GM18873 (cell line): ENCODE results near the gene GTF3C1.
A peak's percentile ranks its signal among the peaks of the same experiment; 100 is the strongest.

Experiments used
- ATAC-seq: cut with Tn5 transposase; IDR thresholded peaks from one replicate; pipeline ENCODE4 v1.9.1; 2021; ENCODE audit warnings: mild to moderate bottlenecking, moderate library complexity, moderate number of reproducible peaks; ENCODE audit not compliant: unreplicated experiment, low FRiP score

Gene GTF3C1

GRCh38 chr16:27431773-27432532 lies 117.8 kb downstream of the GTF3C1 start:
- ATAC-seq = no peak

- ATAC-seq = no peak
Observed at GRCh38 chr16:27430923-27431484, 118.7 kb downstream of the GTF3C1 start.

- ATAC-seq = no peak
Observed at GRCh38 chr16:27430512-27430911, 119.2 kb downstream of the GTF3C1 start.

DNA sequence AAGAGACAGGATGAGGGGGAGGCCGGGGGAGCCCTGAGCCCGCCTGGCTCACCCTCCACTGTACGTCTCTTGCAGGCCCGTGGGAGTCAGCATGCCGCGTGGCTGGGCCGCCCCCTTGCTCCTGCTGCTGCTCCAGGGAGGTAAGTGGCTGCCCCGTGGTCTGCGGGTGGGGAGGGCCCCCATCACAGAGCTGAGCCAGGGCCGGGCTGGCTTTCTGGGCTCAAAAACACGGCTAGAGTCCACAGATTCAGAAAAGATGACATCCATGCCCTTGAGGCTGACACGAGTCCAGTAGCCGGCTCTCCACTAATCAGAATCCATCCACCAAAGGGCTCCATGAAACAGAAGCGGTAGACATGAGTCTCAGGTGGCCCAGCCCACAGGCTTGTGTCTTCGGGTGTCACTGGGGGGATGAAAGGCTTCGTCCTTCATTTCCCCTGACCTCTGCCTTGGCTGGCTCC lies 119.7 kb downstream of the GTF3C1 start:
- ATAC-seq = no peak

GRCh38 chr16:27429330-27429871 lies 120.3 kb downstream of the GTF3C1 start:
- ATAC-seq = no peak

DNA sequence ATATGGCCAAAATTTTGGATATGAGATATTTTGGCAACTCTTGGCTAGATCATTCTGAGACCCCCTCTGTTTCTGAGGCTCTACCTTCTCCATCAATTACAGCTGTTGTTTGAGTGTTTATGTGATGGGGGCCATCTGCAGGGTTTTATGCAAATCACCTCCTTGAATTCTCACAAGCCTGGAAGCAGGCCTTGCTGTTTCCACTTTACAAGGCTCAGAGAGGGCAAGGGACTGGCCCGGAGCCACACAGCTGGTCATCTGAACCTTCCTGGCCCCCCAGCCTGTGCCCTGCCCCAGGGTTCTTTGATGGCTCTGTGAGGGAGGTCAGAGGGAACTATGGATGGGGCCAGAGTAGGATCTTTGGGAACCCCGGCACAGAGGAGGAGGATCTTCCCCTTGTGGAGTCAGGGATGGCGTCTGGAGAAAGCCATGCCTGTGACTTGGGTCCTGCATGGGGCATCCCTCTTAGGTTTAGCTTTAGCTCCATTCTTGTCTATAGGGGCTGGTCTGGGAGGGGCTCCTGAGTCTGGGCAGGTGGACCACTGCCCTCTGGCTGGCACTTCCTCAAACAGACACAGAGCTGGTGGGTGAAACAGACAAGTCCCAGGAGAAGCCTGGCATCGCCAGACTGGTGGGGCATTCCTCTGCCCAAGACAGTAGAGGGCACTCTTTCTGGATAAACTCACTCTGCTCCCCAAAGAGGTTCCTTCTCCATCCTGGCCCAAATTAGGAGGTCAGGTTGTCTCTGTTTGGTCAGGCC lies 121.5 kb downstream of the GTF3C1 start:
- no peak for ATAC-seq

- ATAC-seq = no peak
Observed at GRCh38 chr16:27427538-27427937, 122.2 kb downstream of the GTF3C1 start.

DNA sequence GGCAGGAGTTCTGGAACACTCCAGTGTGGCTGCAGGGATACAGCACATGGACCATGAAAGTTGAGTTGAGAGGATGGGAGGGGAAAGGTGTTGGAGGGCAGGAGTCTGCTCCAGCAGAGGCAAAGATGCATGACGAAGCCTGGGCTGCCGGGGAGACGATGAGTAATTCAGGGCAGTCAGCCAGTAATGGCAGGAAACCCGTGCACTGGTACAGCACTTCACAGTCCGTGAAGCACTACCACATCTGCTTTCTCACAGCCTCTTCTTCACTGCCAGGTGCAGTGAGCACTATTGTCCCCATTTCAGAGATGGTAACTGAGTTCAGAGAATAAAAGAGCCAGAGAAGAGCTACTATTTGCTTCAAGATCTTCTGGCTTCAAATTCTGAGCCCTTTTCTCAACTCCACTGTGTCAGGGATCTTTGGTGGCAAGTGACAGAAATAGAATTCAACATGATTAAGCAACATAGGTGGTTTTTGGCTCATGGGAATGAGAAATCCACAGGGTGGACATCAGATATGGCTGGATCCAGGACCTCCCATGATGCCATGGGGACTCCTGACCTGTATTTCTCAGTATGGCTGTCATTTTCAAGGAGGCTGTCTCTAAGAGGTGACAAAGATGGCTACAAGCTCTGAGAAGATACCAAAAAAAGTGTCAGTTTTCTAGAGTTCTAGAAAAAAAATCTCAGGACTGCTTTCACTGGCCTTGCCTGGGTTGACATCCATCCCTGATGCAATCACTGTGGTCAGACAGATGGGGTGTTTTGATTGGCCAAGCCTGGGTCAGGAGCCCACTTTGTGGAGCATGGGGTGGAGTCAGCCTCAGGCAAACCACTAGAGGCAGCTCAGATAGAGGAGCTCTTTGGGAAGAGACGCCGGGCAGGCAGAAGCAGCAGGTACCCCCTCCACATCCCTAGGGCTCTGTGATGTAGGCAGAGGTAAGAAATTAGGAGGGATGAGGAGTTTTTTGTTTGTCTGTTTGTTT lies 123.0 kb downstream of the GTF3C1 start:
- peak; percentile 58 for ATAC-seq

- ATAC-seq = no peak
Observed at GRCh38 chr16:27425961-27426360, 123.8 kb downstream of the GTF3C1 start.

- no peak for ATAC-seq
Observed at GRCh38 chr16:27424772-27425498, 124.8 kb downstream of the GTF3C1 start.

DNA sequence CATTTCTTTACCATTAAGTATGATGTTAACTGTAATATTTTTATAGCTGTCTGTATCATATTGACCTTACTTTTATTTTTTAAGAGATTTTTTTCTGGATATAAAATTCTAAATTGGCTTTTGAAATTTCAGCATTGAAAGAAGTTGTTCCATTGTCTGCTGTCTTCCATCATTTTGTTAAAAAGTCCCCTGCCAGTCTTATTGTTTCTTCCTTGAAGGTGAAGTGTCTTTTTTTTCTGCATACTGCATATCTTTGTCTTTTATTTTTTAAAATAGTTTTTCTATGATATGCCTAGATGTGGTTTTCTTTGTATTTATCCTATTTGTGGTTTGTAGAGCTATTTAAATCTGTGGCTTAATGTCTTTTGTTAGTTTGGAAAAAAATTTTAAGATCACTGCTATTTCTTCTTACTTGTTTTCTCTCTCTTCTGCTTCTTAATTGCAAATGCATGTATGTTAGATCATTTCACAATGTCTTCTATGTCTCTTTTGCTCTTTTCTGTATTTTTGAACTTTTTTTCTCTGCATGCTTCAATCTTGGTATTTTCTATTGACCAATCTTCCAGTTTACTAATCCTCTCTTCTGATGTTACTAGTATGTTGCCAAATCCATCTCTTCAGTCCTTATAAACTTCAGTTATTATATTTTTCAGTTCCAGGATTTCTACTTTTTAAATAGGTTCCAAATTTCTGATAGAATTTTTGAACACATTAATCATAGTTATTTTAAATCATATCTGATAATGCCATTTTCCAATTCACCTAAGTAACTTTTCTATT lies 127.6 kb downstream of the GTF3C1 start:
- no peak for ATAC-seq

DNA sequence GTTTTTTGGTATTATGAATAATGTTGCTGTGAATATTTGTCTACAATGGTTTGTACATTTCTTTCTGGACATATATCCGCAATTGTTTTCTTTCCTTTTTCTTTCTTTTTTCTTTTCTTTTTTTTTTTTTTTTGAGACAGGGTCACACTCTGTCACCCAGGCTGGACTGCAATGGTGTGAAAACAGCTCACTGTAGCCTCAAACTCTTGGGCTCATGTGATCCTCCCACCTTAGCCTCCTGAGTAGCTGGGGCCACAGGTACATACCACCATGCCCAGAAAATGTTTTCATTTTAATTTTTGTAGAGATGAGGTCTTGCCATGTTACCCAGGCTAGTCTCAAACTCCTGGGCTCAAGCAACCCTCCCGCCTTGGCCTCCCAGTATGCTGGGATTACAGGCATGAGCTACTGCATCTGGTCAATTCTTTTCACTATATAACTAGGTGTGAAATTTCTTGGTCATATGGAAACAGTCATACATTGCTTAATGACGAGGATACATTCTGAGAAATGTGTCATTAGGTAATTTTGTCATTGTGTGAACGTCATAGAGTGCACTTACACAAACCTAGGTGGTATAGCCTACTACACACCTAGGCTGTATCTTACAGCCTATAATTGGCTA lies 132.6 kb downstream of the GTF3C1 start:
- no peak for ATAC-seq

DNA sequence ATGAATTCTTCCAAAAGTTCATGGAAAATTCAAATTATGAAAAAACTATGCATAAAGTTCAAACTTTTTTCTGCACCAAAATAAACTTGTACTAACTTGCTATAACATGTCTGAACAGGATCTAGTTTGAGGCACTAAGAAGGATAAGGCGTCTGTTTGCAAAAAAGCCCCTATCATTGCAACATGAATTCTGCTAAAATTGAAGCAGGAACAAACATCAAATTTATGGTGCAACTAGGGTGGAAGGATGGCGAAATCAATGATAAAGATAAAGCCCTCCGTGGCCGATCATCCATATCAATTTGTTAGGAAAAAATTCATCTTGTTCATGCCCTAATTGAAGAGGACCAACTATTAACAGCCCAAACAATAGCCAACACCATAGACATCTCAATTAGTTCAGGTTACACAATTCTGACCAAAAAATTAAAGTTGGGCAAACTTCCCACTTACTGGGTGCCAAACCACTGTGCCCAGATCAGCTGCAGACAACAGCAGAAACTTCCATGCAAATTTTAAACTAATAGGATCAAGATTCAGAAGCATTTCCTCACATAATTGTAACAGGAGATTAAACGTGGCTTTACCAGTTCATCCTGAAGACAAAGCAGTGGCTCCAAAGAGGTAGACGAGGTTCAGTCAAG lies 134.8 kb downstream of the GTF3C1 start:
- ATAC-seq = no peak

- ATAC-seq = no peak
Observed at GRCh38 chr16:27413956-27414355, 135.8 kb downstream of the GTF3C1 start.

- ATAC-seq = no peak
Observed at GRCh38 chr16:27410761-27411160, 139.0 kb downstream of the GTF3C1 start.
